ENCODE results near the gene ELP2. TPM values are rescaled to one million over a fixed set of nuclear protein-coding genes. Genes with fewer than 3 reads are reported as not detected.

The ELP2 gene
- total RNA-seq, 1 donor from 2014 or later = 111 TPM

DNA sequence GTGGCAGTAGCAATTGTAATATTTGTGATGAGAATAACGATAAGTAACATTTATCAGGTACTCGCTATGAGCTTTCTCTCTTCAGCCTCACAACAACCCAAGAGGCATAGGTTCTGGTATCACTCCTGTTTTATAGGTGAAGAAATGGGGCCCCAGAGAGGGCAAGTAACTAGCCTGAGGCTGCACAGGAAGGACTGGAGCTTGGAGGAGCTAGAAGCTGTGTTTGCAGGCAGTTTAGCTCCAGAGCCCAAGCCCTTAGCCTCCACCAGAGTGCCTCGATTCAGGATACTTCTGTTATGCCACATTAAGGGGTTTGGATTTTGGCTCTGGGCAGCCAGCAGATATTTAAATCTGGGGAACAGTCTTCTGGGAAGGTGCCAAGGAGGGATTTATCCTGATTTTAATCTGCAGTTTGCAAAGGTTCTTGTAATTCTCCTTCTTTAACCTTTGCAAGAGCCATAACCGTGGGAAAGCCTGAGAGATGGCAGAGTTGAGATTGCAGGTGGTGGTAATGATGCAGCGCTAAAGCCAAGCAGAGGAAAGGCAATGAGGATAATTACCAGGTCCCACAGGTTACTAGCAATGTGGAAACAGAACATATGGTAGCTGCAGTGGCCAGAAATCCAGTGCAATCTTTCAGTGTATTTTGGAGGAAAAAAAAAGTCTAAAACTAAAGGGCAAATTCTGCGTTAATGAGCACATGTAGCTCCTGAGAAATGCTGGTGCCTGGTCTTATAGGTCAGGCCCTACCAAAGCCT, 66.7 kb downstream of the ELP2 start:
- H3K27me3 Mint-ChIP-seq = peaks cover 2% of the 10 kb centered on the region
- TF ChIP-seq, protein P1, sequence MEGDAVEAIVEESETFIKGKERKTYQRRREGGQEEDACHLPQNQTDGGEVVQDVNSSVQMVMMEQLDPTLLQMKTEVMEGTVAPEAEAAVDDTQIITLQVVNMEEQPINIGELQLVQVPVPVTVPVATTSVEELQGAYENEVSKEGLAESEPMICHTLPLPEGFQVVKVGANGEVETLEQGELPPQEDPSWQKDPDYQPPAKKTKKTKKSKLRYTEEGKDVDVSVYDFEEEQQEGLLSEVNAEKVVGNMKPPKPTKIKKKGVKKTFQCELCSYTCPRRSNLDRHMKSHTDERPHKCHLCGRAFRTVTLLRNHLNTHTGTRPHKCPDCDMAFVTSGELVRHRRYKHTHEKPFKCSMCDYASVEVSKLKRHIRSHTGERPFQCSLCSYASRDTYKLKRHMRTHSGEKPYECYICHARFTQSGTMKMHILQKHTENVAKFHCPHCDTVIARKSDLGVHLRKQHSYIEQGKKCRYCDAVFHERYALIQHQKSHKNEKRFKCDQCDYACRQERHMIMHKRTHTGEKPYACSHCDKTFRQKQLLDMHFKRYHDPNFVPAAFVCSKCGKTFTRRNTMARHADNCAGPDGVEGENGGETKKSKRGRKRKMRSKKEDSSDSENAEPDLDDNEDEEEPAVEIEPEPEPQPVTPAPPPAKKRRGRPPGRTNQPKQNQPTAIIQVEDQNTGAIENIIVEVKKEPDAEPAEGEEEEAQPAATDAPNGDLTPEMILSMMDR (IDR thresholded peaks at IDR 0.05; ENCODE audit: unreplicated experiment) = no peak
- no peaks in the 10 kb centered on the region for H3K9me3 Mint-ChIP-seq (ENCODE audit: low read depth)

DNA sequence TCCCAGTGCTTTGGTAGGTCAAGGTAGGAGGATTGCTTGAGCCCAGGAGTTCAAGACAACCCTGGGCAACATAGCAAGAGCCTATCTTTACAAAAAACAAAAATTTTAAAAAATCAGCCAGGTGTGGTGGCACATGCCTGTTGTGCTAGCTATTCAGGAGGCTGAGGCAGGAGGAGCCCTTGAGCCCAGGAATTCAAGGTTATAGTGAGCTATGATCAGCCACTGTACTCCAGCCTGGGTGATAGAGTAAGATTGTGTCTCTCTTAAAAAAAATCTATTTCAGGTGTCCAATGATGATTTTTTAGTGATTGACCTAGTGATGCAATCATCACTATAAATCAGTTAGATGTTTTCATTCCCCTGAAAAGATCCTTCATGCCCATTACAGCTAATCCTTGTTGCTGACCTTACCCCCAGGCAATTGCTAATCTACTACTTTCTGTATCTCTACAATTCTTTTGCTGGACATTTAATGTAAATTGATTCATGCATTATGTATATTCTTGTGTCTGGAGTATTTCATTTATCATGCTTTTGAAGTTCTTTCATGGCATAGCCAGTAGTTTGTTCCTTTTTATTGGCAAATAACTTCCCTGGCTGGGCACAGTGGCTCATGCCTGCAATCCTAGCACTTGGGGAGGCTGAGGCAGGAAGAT, 67.9 kb downstream of the ELP2 start:
- no peak overlapping the region for H3K4me3 Mint-ChIP-seq (ENCODE audit: low read depth)
- H3K27me3 Mint-ChIP-seq = peaks cover 2% of the 10 kb centered on the region
- H3K9me3 Mint-ChIP-seq (ENCODE audit: low read depth) = no peaks in the 10 kb centered on the region
- no peak for DNase-seq (ENCODE audit: low spot score, unreplicated experiment)
- peaks cover 3% of the 10 kb centered on the region for H3K4me1 Mint-ChIP-seq (ENCODE audit: low read depth)
- H3K27ac Mint-ChIP-seq = no peak overlapping the region
- TF ChIP-seq, protein P1 (IDR thresholded peaks at IDR 0.05; ENCODE audit: unreplicated experiment) = no peak
- no peaks in the 10 kb centered on the region for H3K36me3 Mint-ChIP-seq (ENCODE audit: insufficient read depth)

More for the DNA sequence above, 66.7 kb downstream of the ELP2 start:
- H3K4me1 Mint-ChIP-seq (ENCODE audit: low read depth) = peaks cover 3% of the 10 kb centered on the region
- no peak for DNase-seq (ENCODE audit: low spot score, unreplicated experiment)
- no peaks in the 10 kb centered on the region for H3K36me3 Mint-ChIP-seq (ENCODE audit: insufficient read depth)
- no peak overlapping the region for H3K4me3 Mint-ChIP-seq (ENCODE audit: low read depth)
- H3K27ac Mint-ChIP-seq = no peak overlapping the region

DNA sequence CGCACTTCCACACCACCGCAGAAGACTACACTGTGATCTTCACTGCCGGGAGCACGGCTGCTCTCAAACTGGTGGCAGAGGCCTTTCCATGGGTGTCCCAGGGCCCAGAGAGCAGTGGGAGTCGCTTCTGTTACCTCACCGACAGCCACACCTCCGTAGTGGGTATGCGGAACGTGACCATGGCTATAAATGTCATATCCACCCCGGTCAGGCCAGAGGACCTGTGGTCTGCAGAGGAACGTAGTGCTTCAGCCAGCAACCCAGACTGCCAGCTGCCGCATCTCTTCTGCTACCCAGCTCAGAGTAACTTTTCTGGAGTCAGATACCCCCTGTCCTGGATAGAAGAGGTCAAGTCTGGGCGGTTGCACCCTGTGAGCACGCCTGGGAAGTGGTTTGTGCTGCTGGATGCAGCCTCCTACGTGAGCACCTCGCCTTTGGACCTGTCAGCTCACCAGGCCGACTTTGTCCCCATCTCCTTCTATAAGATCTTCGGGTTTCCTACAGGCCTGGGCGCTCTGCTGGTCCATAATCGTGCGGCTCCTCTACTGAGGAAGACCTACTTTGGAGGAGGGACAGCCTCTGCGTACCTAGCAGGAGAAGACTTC, 70.1 kb downstream of the ELP2 start:
- peaks cover 3% of the 10 kb centered on the region for H3K4me1 Mint-ChIP-seq (ENCODE audit: low read depth)
- TF ChIP-seq, protein P1 (IDR thresholded peaks at IDR 0.05; ENCODE audit: unreplicated experiment) = no peak
- H3K9me3 Mint-ChIP-seq (ENCODE audit: low read depth) = no peaks in the 10 kb centered on the region
- H3K27me3 Mint-ChIP-seq = peaks cover 2% of the 10 kb centered on the region
- no peak overlapping the region for H3K4me3 Mint-ChIP-seq (ENCODE audit: low read depth)
- no peaks in the 10 kb centered on the region for H3K36me3 Mint-ChIP-seq (ENCODE audit: insufficient read depth)
- H3K27ac Mint-ChIP-seq = no peak overlapping the region
- no peak for DNase-seq (ENCODE audit: low spot score, unreplicated experiment)

DNA sequence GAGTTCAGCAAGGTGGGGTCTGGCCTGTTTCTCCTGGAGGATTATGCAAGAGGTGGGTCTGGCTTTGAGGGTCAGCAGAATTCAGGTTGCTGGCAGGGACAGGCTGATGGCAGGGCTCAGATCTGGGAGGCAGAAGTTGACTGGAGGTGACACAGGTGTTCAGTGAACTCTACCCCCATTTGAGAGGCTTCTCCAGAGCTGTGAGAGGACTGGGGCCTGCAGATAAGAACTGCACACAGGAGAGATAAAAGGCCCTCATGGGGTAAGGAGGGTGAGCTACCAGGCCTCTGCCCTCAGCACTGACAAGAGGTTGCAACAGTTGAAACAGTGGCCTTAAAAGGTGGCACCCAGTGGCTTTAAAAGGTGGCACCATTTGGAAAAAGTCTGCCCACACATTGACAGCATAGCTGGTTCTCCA, 70.7 kb downstream of the ELP2 start:
- Mint-ChIP-seq H3K9me3 (ENCODE audit: low read depth) (no peaks in the 10 kb centered on the region), H3K4me3 (ENCODE audit: low read depth) (no peak overlapping the region), H3K27ac (no peak overlapping the region), H3K36me3 (ENCODE audit: insufficient read depth) (no peaks in the 10 kb centered on the region), H3K27me3 (peaks cover 2% of the 10 kb centered on the region), H3K4me1 (ENCODE audit: low read depth) (peaks cover 3% of the 10 kb centered on the region)
- TF ChIP-seq, protein P1 (IDR thresholded peaks at IDR 0.05; ENCODE audit: unreplicated experiment) = no peak
- DNase-seq (ENCODE audit: low spot score, unreplicated experiment) = no peak

DNA sequence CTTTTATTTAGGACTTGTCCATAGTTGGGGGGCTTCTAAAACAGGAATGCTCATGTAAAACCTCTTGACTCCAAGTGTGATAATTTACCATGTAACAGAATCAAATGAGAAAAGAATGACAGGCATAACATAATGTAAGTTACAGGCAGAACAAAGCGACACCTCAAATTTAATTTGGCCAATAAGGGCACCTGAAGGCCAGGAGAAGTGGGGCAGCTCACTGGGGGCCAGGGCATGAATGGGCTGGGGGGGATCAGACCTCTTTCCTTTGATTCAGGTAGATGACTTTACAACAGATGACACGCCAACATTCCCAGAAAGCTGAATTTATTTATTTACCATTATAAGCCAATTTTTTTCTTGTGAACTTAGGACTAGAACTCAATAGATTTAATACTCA, 72.1 kb downstream of the ELP2 start:
- H3K27me3 Mint-ChIP-seq = no peaks in the 10 kb centered on the region
- TF ChIP-seq, protein P1 (IDR thresholded peaks at IDR 0.05; ENCODE audit: unreplicated experiment) = no peak
- no peaks in the 10 kb centered on the region for H3K36me3 Mint-ChIP-seq (ENCODE audit: insufficient read depth)
- no peak overlapping the region for H3K4me3 Mint-ChIP-seq (ENCODE audit: low read depth)
- peaks cover 3% of the 10 kb centered on the region for H3K4me1 Mint-ChIP-seq (ENCODE audit: low read depth)
- no peak for DNase-seq (ENCODE audit: low spot score, unreplicated experiment)
- no peak overlapping the region for H3K27ac Mint-ChIP-seq
- no peaks in the 10 kb centered on the region for H3K9me3 Mint-ChIP-seq (ENCODE audit: low read depth)

All from progenitor cell of endocrine pancreas (in vitro differentiated cells).